ENCODE data around the gene DIDO1. TPM values are rescaled to one million over a fixed set of nuclear protein-coding genes. Genes with fewer than 3 reads are reported as not detected.
A peak's percentile ranks its signal among the peaks of the same experiment; 100 is the strongest.
"Not testable (repeated sequence)": the region's sequence is repeated elsewhere in the genome, so short reads cannot be mapped to it uniquely, and the experiment has no call there.

Gene DIDO1
- total RNA-seq, 2 experiments from 2014 or later, result 51.9 to 54.3 TPM

- peak overlapping the region; percentile 99 for H3K4me3 ChIP-seq (ENCODE audit: low read length)
- Mint-ChIP-seq H3K4me1 (ENCODE audit: low read depth) (peaks cover 86% of the 10 kb centered on the region), H3K36me3 (ENCODE audit: low read depth) (peaks cover 18% of the 10 kb centered on the region), H3K9me3 (no peaks in the 10 kb centered on the region), H3K27me3 (no peaks in the 10 kb centered on the region), H3K4me3 (peak overlapping the region; percentile 90), H3K27ac (peak overlapping the region; percentile 89)
- ChIA-PET CTCF (interaction anchor here (1.3 to 4.2 kb wide), 4 partner anchors 8 to 24 kb away, joined by 3 to 17 read pairs (median 6); no protein-coding TSS in a partner anchor), POLR2A (interaction anchor here (1.1 to 3.1 kb wide), 3 partner anchors 10 to 29 kb away, joined by 3 to 11 read pairs (median 4); no protein-coding TSS in a partner anchor)
- H3K27ac ChIP-seq (ENCODE audit: low read depth in 1 of 2, low read length in 2 of 2), result peak overlapping the region; percentile 86 to 89
- H3K27me3 ChIP-seq (ENCODE audit: control insufficient read depth in 1 of 2, insufficient read depth in 2 of 2, low read length in 2 of 2), result no peaks in the 10 kb centered on the region
- ATAC-seq (ENCODE audit: poor library complexity), result no peak
- H3K9me3 ChIP-seq (ENCODE audit: control insufficient read depth in 1 of 2, insufficient read depth in 1 of 2, low read length in 2 of 2), result no peaks in the 10 kb centered on the region
- intact Hi-C loops (cut with DNase I, micrococcal nuclease), result loop anchor here in 1 of 2 experiments (2.0 to 5.0 kb wide), 2 partner anchors 24 to 117 kb away; no protein-coding TSS in a partner anchor
- peak in 6 of 14 experiments; percentile 30 to 74 (median 37) for DNase-seq
- peaks cover 78% of the 10 kb centered on the region for H3K4me1 ChIP-seq (ENCODE audit: insufficient read depth, low read length)
- no peaks in the 10 kb centered on the region for H3K36me3 ChIP-seq (ENCODE audit: insufficient read depth, low read length)
- no peak for TF ChIP-seq CTCF (IDR thresholded peaks at IDR 0.05)
Measured at GRCh38 chr20:62924442-62925075, 1.7 kb downstream of the DIDO1 start.

- Mint-ChIP-seq H3K27ac (peak overlapping the region; percentile 89), H3K36me3 (ENCODE audit: low read depth) (peaks cover 16% of the 10 kb centered on the region), H3K4me1 (ENCODE audit: low read depth) (peaks cover 88% of the 10 kb centered on the region), H3K9me3 (no peaks in the 10 kb centered on the region), H3K4me3 (peak overlapping the region; percentile 90), H3K27me3 (no peaks in the 10 kb centered on the region)
- ATAC-seq (ENCODE audit: poor library complexity) (no peak), DNase-seq (no peak)
- Histone ChIP-seq H3K27ac (ENCODE audit: low read depth in 1 of 2, low read length in 2 of 2) (peak overlapping the region; percentile 86 to 89), H3K4me1 (ENCODE audit: insufficient read depth, low read length) (peaks cover 82% of the 10 kb centered on the region), H3K36me3 (ENCODE audit: insufficient read depth, low read length) (no peaks in the 10 kb centered on the region), H3K27me3 (ENCODE audit: control insufficient read depth in 1 of 2, insufficient read depth in 2 of 2, low read length in 2 of 2) (no peaks in the 10 kb centered on the region), H3K4me3 (ENCODE audit: low read length) (peak overlapping the region; percentile 99), H3K9me3 (ENCODE audit: control insufficient read depth in 1 of 2, insufficient read depth in 1 of 2, low read length in 2 of 2) (no peaks in the 10 kb centered on the region)
- intact Hi-C loops (cut with DNase I, micrococcal nuclease), result loop anchor here in 1 of 2 experiments (2.0 kb wide), 1 partner anchor 23 kb away; no protein-coding TSS in a partner anchor
- POLR2A ChIA-PET, result interaction anchor here (3.1 kb wide), 1 partner anchor 30 kb away, joined by 11 read pairs; no protein-coding TSS in a partner anchor
- TF ChIP-seq CTCF (IDR thresholded peaks at IDR 0.05), result no peak
- CTCF ChIA-PET, result interaction anchor here (1.3 to 1.9 kb wide), 2 partner anchors 7 to 21 kb away, joined by 3 to 5 read pairs; no protein-coding TSS in a partner anchor
Measured at GRCh38 chr20:62923669-62924441, 2.5 kb downstream of the DIDO1 start.

- DNase-seq; H3K9me3 ChIP-seq (ENCODE audit: control insufficient read depth in 1 of 2, insufficient read depth in 1 of 2, low read length in 2 of 2); ATAC-seq (ENCODE audit: poor library complexity); intact Hi-C loops (cut with DNase I, micrococcal nuclease); H3K27me3 ChIP-seq (ENCODE audit: control insufficient read depth in 1 of 2, insufficient read depth in 2 of 2, low read length in 2 of 2); H3K36me3 ChIP-seq (ENCODE audit: insufficient read depth, low read length); H3K27me3 Mint-ChIP-seq; H3K9me3 Mint-ChIP-seq: not testable (repeated sequence)
- peak overlapping the region; percentile 35 for H3K4me3 ChIP-seq (ENCODE audit: low read length)
- ChIA-PET POLR2A (interaction anchor here (1.3 to 5.6 kb wide), 3 partner anchors 12 to 31 kb away, joined by 3 to 40 read pairs (median 9); partner anchors contain the start of gene GID8), CTCF (interaction anchor here (1.3 to 5.3 kb wide), 2 partner anchors 20 to 23 kb away, joined by 3 to 38 read pairs; no protein-coding TSS in a partner anchor)
- H3K4me1 Mint-ChIP-seq (ENCODE audit: low read depth), result peaks cover 88% of the 10 kb centered on the region
- H3K4me1 ChIP-seq (ENCODE audit: insufficient read depth, low read length), result peaks cover 80% of the 10 kb centered on the region
- peak overlapping the region; percentile 89 for H3K27ac Mint-ChIP-seq
- peaks cover 10% of the 10 kb centered on the region for H3K36me3 Mint-ChIP-seq (ENCODE audit: low read depth)
- H3K27ac ChIP-seq (ENCODE audit: low read depth in 1 of 2, low read length in 2 of 2), result peak overlapping the region; percentile 69 to 86
- peak overlapping the region; percentile 90 for H3K4me3 Mint-ChIP-seq
Measured at GRCh38 chr20:62923059-62923668, 3.1 kb downstream of the DIDO1 start.
